Measurements from ENCODE around the gene SMU1.

SMU1 gene

GRCh38 chr9:33076046-33077004 lies at the start of gene SMU1:
SMU1 (minus strand) TSS chr9:33076674; CDS start chr9:33076608, 66 bp downstream.
- peak; percentile 99 for DNase-seq

DNA sequence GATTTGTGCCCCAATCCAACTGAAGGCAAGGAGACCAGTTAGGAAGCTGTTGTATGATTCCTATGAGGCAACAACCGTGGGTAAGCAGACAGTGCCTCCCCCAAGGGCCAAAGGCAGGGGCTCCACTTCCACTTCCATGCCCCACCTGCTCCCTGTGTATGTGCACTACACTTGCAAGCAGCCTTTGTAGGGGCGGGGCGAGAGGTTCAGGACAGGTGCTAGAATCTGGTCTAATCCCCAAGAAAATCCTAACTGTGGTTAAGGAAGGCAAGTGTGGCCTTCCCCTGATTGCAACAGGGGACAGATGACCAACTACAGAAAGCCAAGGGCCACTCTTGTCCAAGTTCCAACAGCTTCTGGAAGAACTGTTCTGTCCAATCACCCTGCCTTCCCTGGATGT lies 49.0 kb upstream of the SMU1 start:
- DNase-seq = no peak

- DNase-seq = no peak
Measured at GRCh38 chr9:33124751-33125381, 48.4 kb upstream of the SMU1 start.

DNA sequence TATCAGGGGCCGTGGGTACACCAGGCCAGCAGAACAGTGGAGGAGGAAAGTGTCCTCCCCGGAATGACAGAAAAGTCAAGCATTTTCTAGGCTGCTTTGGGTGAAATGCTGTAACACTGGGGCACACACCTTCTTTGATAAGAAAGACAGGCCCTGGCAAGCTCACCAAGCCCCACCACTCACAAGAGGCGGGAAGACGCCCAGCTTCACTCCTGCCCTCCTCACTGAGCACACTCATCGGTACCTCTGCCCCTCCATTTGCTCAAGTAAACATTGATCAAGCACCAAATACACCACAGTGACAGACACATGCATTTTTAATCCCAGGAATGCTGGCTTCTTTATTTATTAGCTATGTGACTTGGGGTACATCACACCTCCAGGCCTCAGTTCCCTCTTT lies 47.6 kb upstream of the SMU1 start:
- no peak for DNase-seq

GRCh38 chr9:33123407-33124031 lies 47.0 kb upstream of the SMU1 start:
- DNase-seq = no peak

- no peak for DNase-seq
Measured at GRCh38 chr9:33120620-33121019, 44.1 kb upstream of the SMU1 start.

DNA sequence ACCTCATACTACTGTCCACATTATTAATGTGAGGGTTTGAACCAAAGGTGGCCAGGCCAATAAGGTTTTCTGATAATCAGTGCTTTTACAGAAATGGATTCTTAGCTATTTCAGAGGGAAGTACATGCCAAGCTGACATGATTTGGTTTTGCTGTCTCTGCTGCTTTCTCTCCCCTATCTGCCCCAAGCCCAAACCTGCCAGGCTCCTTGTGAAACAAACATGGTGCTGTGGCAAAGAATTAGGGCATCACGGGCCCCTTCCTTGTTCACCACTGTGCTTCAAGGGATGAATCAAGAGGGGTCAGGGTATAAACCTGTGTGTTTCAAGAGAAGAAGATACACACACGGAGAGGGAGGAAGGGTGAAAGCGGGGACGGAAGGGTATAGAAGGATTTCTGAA lies 41.3 kb upstream of the SMU1 start:
- no peak for DNase-seq

GRCh38 chr9:33117306-33117705 lies 40.8 kb upstream of the SMU1 start:
- no peak for DNase-seq

DNA sequence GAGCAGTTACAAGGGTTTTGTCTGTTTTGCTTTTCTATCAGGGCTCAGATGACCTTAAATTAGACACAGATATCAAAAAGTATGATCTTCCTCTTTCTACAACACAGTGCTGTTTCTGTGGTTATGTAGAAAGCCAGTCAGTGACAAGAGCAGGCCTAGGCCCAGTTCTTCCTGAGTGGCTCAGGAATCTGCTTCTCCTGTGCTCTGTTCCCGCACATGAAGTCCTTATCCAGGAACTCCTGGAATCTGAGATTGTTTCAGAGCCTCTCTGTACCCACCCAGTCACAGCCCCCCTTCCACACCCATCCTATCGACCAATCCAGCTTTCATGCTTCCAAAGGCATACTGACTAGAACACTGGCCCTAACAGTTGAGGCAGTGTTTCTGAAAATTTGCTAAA lies 40.4 kb upstream of the SMU1 start:
- DNase-seq = peak; percentile 32

DNA sequence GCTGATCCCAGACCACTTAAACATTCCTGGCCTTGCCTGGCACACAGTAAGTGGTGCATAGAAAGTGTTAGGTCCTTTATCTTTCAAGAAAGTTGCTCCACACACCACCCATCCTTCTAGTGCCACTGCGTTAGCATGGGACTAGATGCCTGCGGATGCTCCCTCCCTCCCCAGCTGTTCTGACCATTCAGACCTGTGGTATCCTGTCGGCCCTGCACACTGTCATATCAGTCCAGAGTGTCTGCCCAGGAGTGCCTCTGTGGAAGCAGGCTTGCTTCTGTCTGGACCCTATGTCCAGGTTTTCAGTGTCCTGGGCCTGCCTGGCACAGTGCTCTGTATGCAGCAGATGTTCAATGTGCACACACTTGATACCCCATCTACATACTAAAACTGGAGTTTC lies 38.3 kb upstream of the SMU1 start:
- no peak for DNase-seq

GRCh38 chr9:33113799-33114547 lies 37.5 kb upstream of the SMU1 start:
- no peak for DNase-seq

- no peak for DNase-seq
Measured at GRCh38 chr9:33112094-33112493, 35.6 kb upstream of the SMU1 start.

DNA sequence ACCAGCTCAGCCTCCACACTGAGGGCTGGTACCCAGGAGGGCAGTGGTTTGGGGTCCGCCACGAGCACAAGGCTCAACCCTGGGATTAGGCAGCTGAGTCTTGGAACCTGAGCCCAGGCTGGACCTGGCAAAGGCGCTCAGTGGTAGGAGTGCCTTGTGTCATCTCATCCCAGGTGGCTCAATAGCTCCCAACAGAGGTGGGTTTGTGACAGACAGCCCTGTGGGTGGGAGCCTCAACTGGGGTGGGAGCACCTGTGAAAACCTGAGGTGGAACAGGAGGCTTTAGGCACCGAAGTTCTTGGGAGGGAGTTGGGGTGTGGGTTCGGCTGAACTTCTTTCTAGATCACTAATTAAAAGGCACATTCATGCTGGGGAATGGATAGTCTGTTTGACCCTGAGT lies 35.2 kb upstream of the SMU1 start:
- no peak for DNase-seq

DNA sequence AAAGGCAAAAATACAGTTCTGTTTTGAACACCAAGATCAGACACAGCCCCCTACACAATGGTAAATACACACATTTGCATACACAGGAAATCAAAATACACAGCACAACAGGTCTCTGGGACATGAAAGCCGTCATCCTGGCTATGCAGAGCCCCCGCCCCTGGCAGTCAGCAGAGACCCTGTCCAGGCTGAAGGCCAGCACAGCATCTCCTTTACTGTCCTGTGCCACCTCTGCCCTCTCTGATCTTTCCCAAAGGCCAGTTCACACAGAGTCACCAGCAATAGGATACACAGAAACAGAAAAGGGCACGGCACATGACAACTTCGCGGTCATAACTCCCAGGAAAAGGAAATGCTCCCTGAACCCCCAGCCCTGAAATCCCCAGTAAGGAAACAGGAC lies 34.2 kb upstream of the SMU1 start:
- DNase-seq = no peak

- DNase-seq = no peak
Measured at GRCh38 chr9:33109850-33110595, 33.5 kb upstream of the SMU1 start.

DNA sequence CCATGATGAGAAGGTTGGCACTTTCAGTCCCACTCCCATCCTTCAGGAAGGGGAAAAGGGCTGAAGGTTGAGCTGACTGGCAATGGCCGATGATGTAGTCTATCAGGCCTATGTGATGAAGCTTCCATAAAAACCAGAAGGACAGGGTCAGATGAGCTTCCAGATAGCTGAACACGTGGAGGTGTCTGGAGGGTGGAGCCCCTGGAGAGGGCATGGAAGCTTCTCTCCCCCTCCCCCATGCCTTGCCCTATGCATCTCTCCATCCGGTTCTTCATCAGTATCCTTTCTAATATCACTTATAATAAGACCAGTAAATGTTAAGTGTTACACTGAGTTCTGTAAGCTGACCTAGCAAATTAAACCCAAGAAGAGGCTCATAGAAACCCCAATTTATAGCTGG lies 32.6 kb upstream of the SMU1 start:
- no peak for DNase-seq

GRCh38 chr9:33108472-33108871 lies 32.0 kb upstream of the SMU1 start:
- no peak for DNase-seq

DNA sequence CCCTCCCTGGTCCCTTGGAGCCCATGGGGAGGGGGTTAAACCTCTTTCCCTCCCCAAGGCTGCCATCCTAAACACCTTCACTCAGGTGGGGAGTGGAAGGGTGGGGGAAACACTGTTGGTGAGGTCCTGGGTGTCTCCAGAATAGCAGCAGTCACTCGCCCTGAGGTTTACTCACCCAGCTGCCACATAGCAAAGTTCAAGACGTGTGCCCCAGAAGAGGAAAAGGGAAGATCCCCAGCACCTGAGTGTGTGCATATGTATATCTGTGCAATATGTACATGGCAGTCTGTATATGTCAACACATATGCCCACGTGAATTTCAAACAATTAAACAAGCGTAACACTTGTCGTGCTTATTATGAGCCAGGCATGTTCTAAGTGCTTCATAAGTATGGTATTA lies 31.3 kb upstream of the SMU1 start:
- DNase-seq = no peak

- no peak for DNase-seq
Measured at GRCh38 chr9:33106827-33107621, 30.6 kb upstream of the SMU1 start.

- no peak for DNase-seq
Measured at GRCh38 chr9:33106372-33106771, 29.9 kb upstream of the SMU1 start.

DNA sequence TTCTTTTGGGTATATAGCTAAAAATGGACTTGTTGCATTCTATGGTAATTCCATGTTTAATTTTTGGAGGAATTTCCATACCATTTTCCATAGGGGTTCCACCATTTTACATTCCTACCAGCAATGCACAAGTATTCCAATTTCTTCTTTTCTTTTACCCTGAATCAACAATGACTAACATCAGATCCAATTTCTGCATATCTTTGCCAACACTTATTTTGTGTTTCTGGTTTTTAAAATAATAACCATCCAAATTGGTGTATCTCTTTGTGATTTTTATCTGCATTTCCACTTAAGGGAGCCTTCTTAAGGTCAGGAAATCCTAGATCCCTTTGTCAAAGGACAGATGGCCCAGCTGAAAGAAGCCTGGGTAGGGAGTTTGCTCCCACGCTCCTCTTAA lies 29.5 kb upstream of the SMU1 start:
- DNase-seq = no peak

- no peak for DNase-seq
Measured at GRCh38 chr9:33105504-33105903, 29.0 kb upstream of the SMU1 start.
